ENCODE data around the gene ING4.

DNA sequence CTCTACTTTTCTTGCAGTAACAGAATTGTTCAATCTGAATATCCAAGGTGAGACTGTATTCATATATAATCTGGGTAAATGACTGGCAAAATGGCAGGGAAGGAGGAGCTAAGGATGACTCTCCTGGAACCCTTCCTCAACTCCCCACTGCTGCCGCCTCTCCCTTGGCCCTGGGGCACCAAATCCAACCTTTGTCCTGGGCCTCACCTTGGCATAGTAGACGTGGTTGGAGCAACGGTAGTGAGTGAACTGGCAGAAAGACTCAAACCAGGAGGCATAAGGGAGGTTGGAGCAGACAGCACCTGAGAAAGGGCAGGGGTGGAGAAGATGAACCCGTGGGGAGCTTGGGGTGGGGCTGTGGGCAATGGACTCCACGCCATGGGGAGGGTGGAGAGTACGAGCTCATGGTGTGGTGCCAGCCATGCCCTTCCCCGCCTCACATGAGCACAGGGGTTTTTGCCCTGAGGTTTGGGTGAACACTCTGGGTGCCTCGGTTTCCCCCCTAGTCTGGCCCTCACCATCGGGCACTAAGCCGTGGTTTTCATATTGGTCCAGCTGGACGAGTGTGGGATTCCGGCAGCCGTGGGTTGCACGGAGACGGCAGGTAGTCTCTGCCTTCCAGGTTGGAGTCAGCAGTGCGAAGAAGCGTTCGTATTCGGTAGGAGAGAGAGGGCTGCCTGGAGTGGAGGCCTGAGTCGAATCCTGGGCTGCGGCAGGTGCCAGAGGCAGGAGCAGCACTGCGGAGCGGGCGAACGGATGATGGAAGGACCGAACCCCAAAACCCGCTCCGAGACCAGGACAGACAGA, 16.4 kb downstream of the ING4 start:
- TF ChIP-seq, protein P1, sequence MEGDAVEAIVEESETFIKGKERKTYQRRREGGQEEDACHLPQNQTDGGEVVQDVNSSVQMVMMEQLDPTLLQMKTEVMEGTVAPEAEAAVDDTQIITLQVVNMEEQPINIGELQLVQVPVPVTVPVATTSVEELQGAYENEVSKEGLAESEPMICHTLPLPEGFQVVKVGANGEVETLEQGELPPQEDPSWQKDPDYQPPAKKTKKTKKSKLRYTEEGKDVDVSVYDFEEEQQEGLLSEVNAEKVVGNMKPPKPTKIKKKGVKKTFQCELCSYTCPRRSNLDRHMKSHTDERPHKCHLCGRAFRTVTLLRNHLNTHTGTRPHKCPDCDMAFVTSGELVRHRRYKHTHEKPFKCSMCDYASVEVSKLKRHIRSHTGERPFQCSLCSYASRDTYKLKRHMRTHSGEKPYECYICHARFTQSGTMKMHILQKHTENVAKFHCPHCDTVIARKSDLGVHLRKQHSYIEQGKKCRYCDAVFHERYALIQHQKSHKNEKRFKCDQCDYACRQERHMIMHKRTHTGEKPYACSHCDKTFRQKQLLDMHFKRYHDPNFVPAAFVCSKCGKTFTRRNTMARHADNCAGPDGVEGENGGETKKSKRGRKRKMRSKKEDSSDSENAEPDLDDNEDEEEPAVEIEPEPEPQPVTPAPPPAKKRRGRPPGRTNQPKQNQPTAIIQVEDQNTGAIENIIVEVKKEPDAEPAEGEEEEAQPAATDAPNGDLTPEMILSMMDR (IDR thresholded peaks at IDR 0.05; ENCODE audit: insufficient read depth, low read length) = no peak
- TF ChIP-seq SPI1 (IDR thresholded peaks at IDR 0.05; ENCODE audit: borderline replicate concordance, low read depth) (no peak), POLR2AphosphoS5 (IDR thresholded peaks at IDR 0.05; ENCODE audit: low read depth) (no peak), GABPA (IDR thresholded peaks at IDR 0.05; ENCODE audit: low read depth) (no peak)
- TF ChIP-seq, protein P2, sequence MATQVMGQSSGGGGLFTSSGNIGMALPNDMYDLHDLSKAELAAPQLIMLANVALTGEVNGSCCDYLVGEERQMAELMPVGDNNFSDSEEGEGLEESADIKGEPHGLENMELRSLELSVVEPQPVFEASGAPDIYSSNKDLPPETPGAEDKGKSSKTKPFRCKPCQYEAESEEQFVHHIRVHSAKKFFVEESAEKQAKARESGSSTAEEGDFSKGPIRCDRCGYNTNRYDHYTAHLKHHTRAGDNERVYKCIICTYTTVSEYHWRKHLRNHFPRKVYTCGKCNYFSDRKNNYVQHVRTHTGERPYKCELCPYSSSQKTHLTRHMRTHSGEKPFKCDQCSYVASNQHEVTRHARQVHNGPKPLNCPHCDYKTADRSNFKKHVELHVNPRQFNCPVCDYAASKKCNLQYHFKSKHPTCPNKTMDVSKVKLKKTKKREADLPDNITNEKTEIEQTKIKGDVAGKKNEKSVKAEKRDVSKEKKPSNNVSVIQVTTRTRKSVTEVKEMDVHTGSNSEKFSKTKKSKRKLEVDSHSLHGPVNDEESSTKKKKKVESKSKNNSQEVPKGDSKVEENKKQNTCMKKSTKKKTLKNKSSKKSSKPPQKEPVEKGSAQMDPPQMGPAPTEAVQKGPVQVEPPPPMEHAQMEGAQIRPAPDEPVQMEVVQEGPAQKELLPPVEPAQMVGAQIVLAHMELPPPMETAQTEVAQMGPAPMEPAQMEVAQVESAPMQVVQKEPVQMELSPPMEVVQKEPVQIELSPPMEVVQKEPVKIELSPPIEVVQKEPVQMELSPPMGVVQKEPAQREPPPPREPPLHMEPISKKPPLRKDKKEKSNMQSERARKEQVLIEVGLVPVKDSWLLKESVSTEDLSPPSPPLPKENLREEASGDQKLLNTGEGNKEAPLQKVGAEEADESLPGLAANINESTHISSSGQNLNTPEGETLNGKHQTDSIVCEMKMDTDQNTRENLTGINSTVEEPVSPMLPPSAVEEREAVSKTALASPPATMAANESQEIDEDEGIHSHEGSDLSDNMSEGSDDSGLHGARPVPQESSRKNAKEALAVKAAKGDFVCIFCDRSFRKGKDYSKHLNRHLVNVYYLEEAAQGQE (IDR thresholded peaks at IDR 0.05; ENCODE audit: insufficient replicate concordance, low read depth) = no peak

All from HL-60 (cell line).